Bronchial epithelial cell (primary cell): ENCODE measurements around the gene EMC9. TPM values are rescaled to one million over a fixed set of nuclear protein-coding genes. Genes with fewer than 3 reads are reported as not detected.

Source experiments
- DNase-seq: peaks from one replicate; pipeline ENCODE4 v3.0.0-alpha.2; 2010; ENCODE audit warnings: low read depth
- FAIRE-seq: peaks from 2 replicates; lab custom pipeline; 2011; peaks lifted over from hg19 to GRCh38; lab: Jason Lieb, UNC
- H3K27me3 ChIP-seq: 2 replicates; pipeline ENCODE4 v1.5.1; 2011; ENCODE audit warnings: low read length; ENCODE audit not compliant: control insufficient read depth, insufficient read depth
- H3K36me3 ChIP-seq: 2 replicates; pipeline ENCODE4 v1.5.1; 2011; ENCODE audit warnings: low read length; ENCODE audit not compliant: control insufficient read depth, insufficient read depth
- H3K4me3 ChIP-seq: 2 replicates; pipeline ENCODE4 v1.5.1; 2011; ENCODE audit warnings: mild to moderate bottlenecking, low read depth, low read length, control low read depth
- CTCF ChIP-seq: IDR thresholded peaks from 2 replicates; pipeline ENCODE4 v1.5.1; 2011; ENCODE audit warnings: mild to moderate bottlenecking, moderate library complexity, low read length, control low read depth, inconsistent platforms; ENCODE audit not compliant: insufficient read depth, severe bottlenecking
- total RNA-seq: library from RNA; depleted of rRNA; stranded (reverse); fragments of >200 nt; gene quantifications from 2 replicates; pipeline ENCODE4 v1.2.1, GENCODE V29; 2014

EMC9 gene
- total RNA-seq, 1 donor from 2014 or later: 12.6 TPM

- H3K4me3 ChIP-seq: peak overlapping the region; percentile 94
- no peaks in the 10 kb centered on the region for H3K27me3 ChIP-seq
- H3K36me3 ChIP-seq: peaks cover 38% of the 10 kb centered on the region
- no peak for TF ChIP-seq CTCF
- FAIRE-seq (no peak), DNase-seq (no peak)
Observed at GRCh38 chr14:24095271-24096068, 45.9 kb downstream of the EMC9 start.

GRCh38 chr14:24094841-24095270, 46.5 kb downstream of the EMC9 start:
- DNase-seq: no peak
- no peak for TF ChIP-seq CTCF
- no peak for FAIRE-seq
- Histone ChIP-seq H3K4me3 (peak overlapping the region; percentile 94), H3K36me3 (peaks cover 34% of the 10 kb centered on the region), H3K27me3 (no peaks in the 10 kb centered on the region)

- DNase-seq: peak; percentile 78
- H3K4me3 ChIP-seq: peak within 1 kb of the TSS; percentile 94
- H3K27me3 ChIP-seq: no peaks in the 10 kb centered on the region
- H3K36me3 ChIP-seq: peaks cover 27% of the 10 kb centered on the region
- peak; percentile 1 for TF ChIP-seq CTCF
- FAIRE-seq: no peak
Observed at GRCh38 chr14:24093901-24094840, 47.2 kb downstream of the EMC9 start, which contains the start of gene PCK2. PCK2 (plus strand) TSS chr14:24094311; CDS start chr14:24094406, 95 bp downstream.

GRCh38 chr14:24093207-24093900, 48.0 kb downstream of the EMC9 start:
- no peak for TF ChIP-seq CTCF
- no peak for DNase-seq
- FAIRE-seq: no peak
- no peaks in the 10 kb centered on the region for H3K27me3 ChIP-seq
- peaks cover 19% of the 10 kb centered on the region for H3K36me3 ChIP-seq
- no peak overlapping the region for H3K4me3 ChIP-seq

GRCh38 chr14:24092505-24093206, 48.7 kb downstream of the EMC9 start:
- Histone ChIP-seq H3K4me3 (no peak overlapping the region), H3K36me3 (peaks cover 14% of the 10 kb centered on the region)
- no peak for FAIRE-seq

More at GRCh38 chr14:24092505-24093206, 48.7 kb downstream of the EMC9 start:
- no peak for TF ChIP-seq CTCF
- H3K27me3 ChIP-seq: no peaks in the 10 kb centered on the region
- no peak for DNase-seq
